Fibroblast of pulmonary artery (primary cell): Measurements from ENCODE around the gene MTUS2.
"Not testable (repeated sequence)": the region's sequence is repeated elsewhere in the genome, so short reads cannot be mapped to it uniquely, and the experiment has no call there.

Experiments
- DNase-seq: peaks from one replicate; pipeline ENCODE4 v3.0.0-alpha.2; 2010; ENCODE audit warnings: low read depth
- H3K4me3 ChIP-seq: replicated peaks from 2 replicates; pipeline ENCODE4 v1.5.1; 2011; ENCODE audit warnings: low read depth, mild to moderate bottlenecking, control low read depth, low read length, moderate library complexity
- CTCF ChIP-seq: IDR thresholded peaks from 2 replicates; pipeline ENCODE4 v1.5.1; 2011; ENCODE audit warnings: mild to moderate bottlenecking, control low read depth, low read length, inconsistent platforms; ENCODE audit errors: missing control alignments

MTUS2 gene

GRCh38 chr13:29185926-29186325 lies 365.8 kb downstream of the MTUS2 start:
- no peak for DNase-seq
- H3K4me3 ChIP-seq = no peak overlapping the region
- no peak for TF ChIP-seq CTCF

- no peak for DNase-seq
- no peak overlapping the region for H3K4me3 ChIP-seq
- TF ChIP-seq CTCF = no peak
Measured at GRCh38 chr13:29187584-29187983, 367.4 kb downstream of the MTUS2 start.

- H3K4me3 ChIP-seq = no peak overlapping the region
- DNase-seq = no peak
- no peak for TF ChIP-seq CTCF
Measured at GRCh38 chr13:29190298-29190697, 370.2 kb downstream of the MTUS2 start.

GRCh38 chr13:29193083-29193482 lies 372.9 kb downstream of the MTUS2 start:
- DNase-seq = no peak
- H3K4me3 ChIP-seq = no peak overlapping the region
- no peak for TF ChIP-seq CTCF

- no peak for TF ChIP-seq CTCF
- no peak overlapping the region for H3K4me3 ChIP-seq
- DNase-seq = no peak
Measured at GRCh38 chr13:29195456-29195855, 375.3 kb downstream of the MTUS2 start.

- no peak for TF ChIP-seq CTCF
- no peak for DNase-seq
- no peak overlapping the region for H3K4me3 ChIP-seq
Measured at GRCh38 chr13:29196409-29197074, 376.4 kb downstream of the MTUS2 start.

- H3K4me3 ChIP-seq, DNase-seq: not testable (repeated sequence)
Measured at GRCh38 chr13:29202753-29203152, 382.6 kb downstream of the MTUS2 start.
